Brain pericyte (primary cell): ENCODE data around the gene NXNL1.

ENCODE experiments used
- DNase-seq: peaks from one replicate; pipeline ENCODE4 v3.0.0-alpha.2; 2012; ENCODE audit warnings: low read depth, low spot score

NXNL1 gene

DNA sequence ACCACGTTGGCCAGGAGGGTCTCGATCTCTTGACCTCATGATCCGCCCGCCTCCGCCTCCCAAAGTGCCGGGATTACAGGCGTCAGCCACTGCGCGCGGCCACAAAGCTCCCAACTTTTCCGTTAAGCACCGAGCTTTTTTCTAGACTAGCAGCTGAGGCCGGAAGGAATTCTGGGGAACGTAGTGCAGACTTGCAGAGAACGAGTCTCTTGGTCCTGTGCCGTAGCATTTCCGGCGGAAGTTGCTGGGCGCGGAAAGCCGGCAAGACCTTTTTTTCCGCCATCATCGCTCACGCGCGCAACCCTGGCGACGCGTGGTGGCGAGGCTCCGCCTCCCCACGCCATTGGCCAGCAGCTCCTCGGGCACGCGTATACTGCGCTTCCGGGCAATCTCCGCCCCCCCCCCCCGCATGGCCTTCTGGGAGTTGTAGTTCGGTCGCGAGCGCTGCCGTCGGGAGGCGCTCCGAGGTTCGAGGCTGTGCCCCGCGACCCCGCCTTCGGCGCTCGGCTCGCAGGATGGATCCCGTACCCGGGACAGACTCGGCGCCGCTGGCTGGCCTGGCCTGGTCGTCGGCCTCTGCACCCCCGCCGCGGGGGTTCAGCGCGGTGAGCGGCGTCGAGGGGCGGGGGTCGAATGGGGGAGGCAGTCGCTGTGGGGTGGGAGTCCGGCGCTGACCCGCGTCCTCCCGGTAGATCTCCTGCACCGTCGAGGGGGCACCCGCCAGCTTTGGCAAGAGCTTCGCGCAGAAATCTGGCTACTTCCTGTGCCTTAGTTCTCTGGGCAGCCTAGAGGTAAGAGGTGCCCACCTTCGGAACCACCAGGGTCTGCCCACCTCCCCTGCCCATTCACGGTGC lies 40.9 kb downstream of the NXNL1 start, which contains the start of gene MVB12A:
Gene MVB12A (plus strand): TSS at position 427 of the 854 bp plus-strand sequence. CDS start 89 bp downstream, at position 516.
- peak; percentile 99 for DNase-seq

DNA sequence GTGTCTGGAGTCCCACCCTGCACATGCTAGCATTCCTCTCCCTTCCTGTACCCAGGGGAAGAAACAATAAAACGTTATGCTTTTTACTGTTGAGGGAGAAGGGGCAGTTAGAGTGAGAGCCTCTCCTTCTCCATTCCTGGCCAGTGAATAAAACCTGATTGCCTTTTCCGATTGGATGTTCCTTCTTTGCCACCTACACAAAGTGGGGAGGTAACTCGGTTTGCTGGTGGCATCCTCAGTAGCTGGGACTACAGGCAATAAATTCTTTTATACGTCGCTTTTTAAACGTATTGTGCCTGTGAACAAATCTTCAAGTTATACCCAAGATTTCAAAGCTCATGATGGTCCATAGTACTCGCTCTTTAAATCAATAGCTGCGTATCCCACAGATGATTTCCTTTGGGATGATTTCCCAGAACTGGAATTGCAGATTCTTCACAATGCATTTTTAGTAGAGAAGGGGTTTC lies 41.5 kb downstream of the NXNL1 start:
- DNase-seq = no peak

DNA sequence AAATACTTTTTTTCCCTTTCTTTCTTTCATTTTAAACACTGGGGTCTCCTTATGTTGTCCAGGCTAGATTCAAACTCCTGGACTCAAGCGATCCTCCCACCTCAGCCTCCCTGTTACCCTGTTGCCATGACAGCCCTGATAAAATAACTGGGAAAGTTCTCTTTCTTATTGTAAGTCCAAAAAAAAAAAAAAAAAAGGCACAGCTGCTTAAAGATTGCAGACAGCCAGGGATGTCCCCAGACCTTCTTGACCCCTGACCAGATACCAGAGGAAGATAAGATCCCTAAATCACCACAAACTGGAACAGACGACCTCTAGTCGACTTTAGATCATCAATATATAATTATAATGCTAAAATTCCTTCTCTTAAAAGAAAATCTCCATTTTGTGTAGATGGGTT lies 42.0 kb downstream of the NXNL1 start:
- no peak for DNase-seq

DNA sequence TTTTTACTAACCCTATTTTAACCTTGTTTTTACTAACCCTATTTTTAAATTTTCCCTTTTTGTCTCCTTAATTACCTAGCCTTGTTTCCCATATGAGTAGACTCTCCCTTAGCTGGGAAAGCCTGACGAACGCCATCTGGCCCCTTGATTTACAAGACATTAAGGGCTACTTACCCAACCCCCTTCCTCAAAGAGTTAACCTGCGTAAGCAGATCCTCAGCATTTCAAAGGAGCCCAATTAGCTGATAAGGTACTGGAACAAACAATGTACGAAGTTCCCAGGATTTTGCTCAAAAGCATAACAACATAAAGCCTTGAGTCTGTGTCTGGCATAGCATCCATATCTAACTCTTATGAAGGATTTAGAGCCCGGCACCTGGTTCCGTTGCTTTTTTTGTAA lies 45.6 kb downstream of the NXNL1 start:
- DNase-seq = no peak

DNA sequence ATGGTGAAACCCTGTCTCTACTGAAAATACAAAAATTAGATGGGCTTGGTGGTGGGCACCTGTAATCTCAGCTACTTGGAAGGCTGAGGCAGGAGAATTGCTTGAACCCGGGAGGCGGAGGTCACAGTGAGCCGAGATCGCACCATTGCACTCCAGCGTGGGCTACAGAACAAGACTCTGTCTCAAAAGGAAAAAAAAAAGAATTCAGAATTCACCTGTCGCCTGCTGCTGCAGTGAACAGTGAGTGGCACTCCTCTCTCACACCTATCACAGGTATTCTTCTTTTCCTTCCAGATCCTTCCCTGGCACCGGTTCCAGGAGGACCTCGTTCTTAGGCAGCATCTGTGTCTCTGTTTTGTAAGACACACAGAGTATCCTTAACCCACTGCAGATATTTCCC lies 46.6 kb downstream of the NXNL1 start:
- no peak for DNase-seq

DNA sequence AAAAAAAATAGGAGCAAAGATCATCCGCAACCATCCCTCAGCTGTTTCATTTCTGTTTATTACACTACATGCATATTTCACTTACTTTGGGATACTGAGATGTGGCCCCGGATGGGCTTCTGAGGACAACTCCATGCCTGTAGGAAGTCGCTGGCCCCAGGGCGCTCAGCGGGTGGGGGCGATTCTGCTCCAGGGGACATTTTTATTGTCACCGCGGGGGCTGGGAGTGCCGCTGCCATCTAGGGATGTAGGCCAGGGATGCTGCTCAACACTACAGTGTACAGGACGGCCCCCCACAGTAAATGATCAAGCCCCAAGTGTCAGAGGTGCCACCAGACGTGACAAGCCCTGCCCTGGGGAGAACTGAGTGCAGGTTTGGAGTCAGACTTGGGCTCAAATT lies 48.9 kb downstream of the NXNL1 start:
- no peak for DNase-seq

DNA sequence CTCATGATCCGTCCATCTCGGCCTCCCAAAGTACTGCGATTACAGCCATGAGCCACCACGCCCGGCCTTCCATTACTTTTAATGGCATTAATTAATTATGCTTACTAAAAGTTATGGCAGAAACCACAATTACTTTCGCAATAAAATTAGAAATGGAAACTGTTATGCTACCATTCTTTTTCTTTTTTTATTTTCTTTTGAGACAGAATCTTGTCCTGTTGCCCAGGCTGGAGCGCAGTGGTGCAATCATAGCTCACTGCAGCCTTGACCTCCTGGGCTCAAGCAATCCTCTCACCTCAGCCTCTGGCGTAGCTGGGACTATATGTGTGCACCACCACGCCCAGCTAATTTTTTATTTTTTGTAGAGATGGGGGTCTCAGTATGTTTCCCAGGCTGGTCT lies 50.7 kb downstream of the NXNL1 start:
- DNase-seq = no peak

DNA sequence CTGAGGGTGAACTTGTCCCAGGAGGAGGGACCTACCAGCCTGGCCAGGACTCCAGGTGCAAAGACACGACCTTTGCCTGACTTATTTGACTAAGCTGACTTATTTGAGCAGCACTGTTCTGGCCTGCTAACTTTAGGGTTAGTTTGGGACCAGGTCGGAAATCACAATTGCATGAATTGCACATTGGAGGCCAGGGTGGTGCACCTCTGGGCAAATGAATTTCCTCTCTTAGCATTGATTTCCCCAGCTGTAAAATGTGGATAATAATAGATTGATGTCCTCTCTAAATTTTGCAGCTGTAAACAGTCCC lies 53.9 kb downstream of the NXNL1 start:
- DNase-seq = no peak

DNA sequence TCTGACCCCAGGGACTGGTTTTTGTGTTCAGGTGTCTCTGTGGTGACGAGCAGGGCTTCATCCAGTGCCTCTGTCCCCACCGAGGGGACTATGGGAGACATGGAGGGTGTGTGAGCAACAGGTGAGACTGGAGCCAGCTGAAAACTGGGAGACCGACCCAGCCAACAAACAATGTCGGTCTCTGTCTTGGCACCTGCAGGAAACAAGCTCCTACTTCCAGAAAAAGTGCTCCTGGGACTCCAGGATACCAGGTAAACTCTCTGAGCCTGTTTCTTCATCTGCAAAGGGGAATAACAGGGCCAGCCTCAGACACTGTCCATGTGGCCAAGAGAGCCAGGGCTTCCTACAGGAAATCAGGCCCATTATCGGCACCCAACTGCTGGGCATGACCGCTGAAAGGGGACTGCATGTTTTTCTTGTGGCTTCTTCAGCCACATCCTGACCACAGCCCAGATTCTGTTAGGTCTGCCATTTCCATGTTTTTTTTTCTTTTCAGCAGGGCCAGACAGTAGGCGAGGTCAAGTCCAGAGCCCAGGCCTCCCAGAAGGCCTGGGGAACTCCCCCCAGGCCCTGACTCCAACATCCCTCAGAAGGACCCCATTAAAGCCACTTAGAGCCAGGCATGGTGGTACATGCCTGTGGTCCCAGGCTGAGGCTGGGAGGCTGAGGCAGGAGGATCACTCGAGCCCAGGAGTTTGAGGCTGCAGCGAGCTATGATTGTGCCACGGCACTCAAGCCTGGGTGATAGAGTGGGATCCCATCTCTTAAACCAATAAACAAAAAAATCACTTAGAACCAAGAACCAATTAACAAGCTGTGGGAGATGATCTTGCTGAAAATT lies 54.5 kb downstream of the NXNL1 start:
- no peak for DNase-seq
